HepG2 (cell line): ENCODE data around the gene WDR54. TPM values are rescaled to one million over a fixed set of nuclear protein-coding genes. Genes with fewer than 3 reads are reported as not detected.

Experiments
- CREBL2 ChIP-seq: sonication (generic); formaldehyde crosslinking; IDR thresholded peaks from 2 replicates; pipeline ENCODE4 v1.8.1; 2023; ENCODE audit warnings: missing genetic modification reagents, mild to moderate bottlenecking, borderline replicate concordance
- PCBP1 ChIP-seq: fragments of 200-400 bp; formaldehyde crosslinking; IDR thresholded peaks from 2 replicates; pipeline ENCODE4 v1.6.1; 2017; ENCODE audit warnings: mild to moderate bottlenecking, low read depth, low read length, borderline replicate concordance
- PRDM10 ChIP-seq: sonication (generic); formaldehyde crosslinking; IDR thresholded peaks from 2 replicates; pipeline ENCODE4 v1.4.0; 2020; ENCODE audit warnings: low read depth, missing genetic modification reagents
- REXO4 ChIP-seq: sonication (generic); formaldehyde crosslinking; IDR thresholded peaks from 2 replicates; pipeline ENCODE4 v1.8.0; 2022; ENCODE audit warnings: missing genetic modification reagents, mild to moderate bottlenecking, borderline replicate concordance
- SMAD9 ChIP-seq: sonication (generic); formaldehyde crosslinking; IDR thresholded peaks from 2 replicates; pipeline ENCODE4 v1.5.1; 2020; ENCODE audit warnings: mild to moderate bottlenecking, missing genetic modification reagents
- SMC3 ChIP-seq: IDR thresholded peaks from 2 replicates; pipeline ENCODE4 v1.6.1; 2011; ENCODE audit warnings: low read length, improper control_type of control experiment
- SOX5 ChIP-seq: IDR thresholded peaks from 2 replicates; pipeline ENCODE4 v1.6.1; 2016; ENCODE audit warnings: borderline replicate concordance
- SRY ChIP-seq: sonication (generic); formaldehyde crosslinking; IDR thresholded peaks from 2 replicates; pipeline ENCODE4 v1.8.0; 2022; ENCODE audit warnings: mild to moderate bottlenecking, missing genetic modification reagents
- ZNF230 ChIP-seq: sonication (generic); formaldehyde crosslinking; IDR thresholded peaks from 2 replicates; pipeline ENCODE4 v1.4.0; 2020; ENCODE audit warnings: mild to moderate bottlenecking, missing genetic modification reagents
- ZNF501 ChIP-seq: sonication (generic); formaldehyde crosslinking; IDR thresholded peaks from 2 replicates; pipeline ENCODE4 v1.5.1; 2020; ENCODE audit warnings: mild to moderate bottlenecking, moderate library complexity, missing genetic modification reagents
- ZNF546 ChIP-seq: sonication (generic); formaldehyde crosslinking; conservative IDR thresholded peaks from 2 replicates; pipeline ENCODE4 v1.8.1; 2023; ENCODE audit warnings: mild to moderate bottlenecking, missing genetic modification reagents
- ZNF766 ChIP-seq: sonication (generic); formaldehyde crosslinking; IDR thresholded peaks from 2 replicates; pipeline ENCODE4 v1.5.0; 2020; ENCODE audit warnings: missing genetic modification reagents, borderline replicate concordance
- ZNF788 ChIP-seq: sonication (generic); formaldehyde crosslinking; IDR thresholded peaks from 2 replicates; pipeline ENCODE4 v1.5.0; 2020; ENCODE audit warnings: mild to moderate bottlenecking, missing genetic modification reagents, borderline replicate concordance
- ZNF839 ChIP-seq: sonication (generic); formaldehyde crosslinking; IDR thresholded peaks from 2 replicates; pipeline ENCODE4 v1.4.0; 2020; ENCODE audit warnings: missing genetic modification reagents, mild to moderate bottlenecking, borderline replicate concordance
- polyA plus RNA-seq, 8 experiments: library from polyadenylated mRNA; depleted of rRNA in 3 of 8; stranded (reverse) in 7 of 8; unstranded in 1 of 8; fragments of >200 nt; fragmentation: Illumina TruSeq in 4 of 8; extraction: Trizol in 4 of 8; gene quantifications; 2 replicates each; pipeline versions ENCODE4 v1.2.1 to v1.2.3, GENCODE V29; 2011 to 2016; ENCODE audit warnings: low read depth in 4 of 8, missing spikeins in 1 of 8, mixed read lengths in 1 of 8; ENCODE audit not compliant: insufficient read depth in 1 of 8
- total RNA-seq, 5 experiments: library from RNA; depleted of rRNA; stranded (reverse); fragments of >200 nt; fragmentation: Illumina TruSeq; extraction: Trizol; gene quantifications; 2 replicates each; pipeline ENCODE4 v1.2.3, GENCODE V29; 2016; ENCODE audit warnings: low read depth in 1 of 5
- TF ChIP-seq, protein P1 (sequence below): sonication (generic); formaldehyde crosslinking; IDR thresholded peaks from 2 replicates; pipeline ENCODE4 v1.5.1; 2020; ENCODE audit warnings: mild to moderate bottlenecking, missing genetic modification reagents, borderline replicate concordance
- TF ChIP-seq, protein P2 (sequence below): sonication (generic); formaldehyde crosslinking; IDR thresholded peaks from 2 replicates; pipeline ENCODE4 v1.5.1; 2020; ENCODE audit warnings: mild to moderate bottlenecking, moderate library complexity, missing genetic modification reagents
- TF ChIP-seq, protein P3 (sequence below): sonication (generic); formaldehyde crosslinking; IDR thresholded peaks from 2 replicates; pipeline ENCODE4 v1.9.0; 2021; ENCODE audit warnings: missing genetic modification reagents, mild to moderate bottlenecking, borderline replicate concordance
- TF ChIP-seq, protein P4 (sequence below): sonication (generic); formaldehyde crosslinking; IDR thresholded peaks from 2 replicates; pipeline ENCODE4 v1.9.0; 2021; ENCODE audit warnings: missing genetic modification reagents, mild to moderate bottlenecking, borderline replicate concordance

WDR54 gene
- total and polyA plus RNA-seq, 2 of the 13 experiments (the other 11 are each of a cell fraction or from before 2014, with no cell fraction given) = 2.0 to 17.3 TPM

DNA sequence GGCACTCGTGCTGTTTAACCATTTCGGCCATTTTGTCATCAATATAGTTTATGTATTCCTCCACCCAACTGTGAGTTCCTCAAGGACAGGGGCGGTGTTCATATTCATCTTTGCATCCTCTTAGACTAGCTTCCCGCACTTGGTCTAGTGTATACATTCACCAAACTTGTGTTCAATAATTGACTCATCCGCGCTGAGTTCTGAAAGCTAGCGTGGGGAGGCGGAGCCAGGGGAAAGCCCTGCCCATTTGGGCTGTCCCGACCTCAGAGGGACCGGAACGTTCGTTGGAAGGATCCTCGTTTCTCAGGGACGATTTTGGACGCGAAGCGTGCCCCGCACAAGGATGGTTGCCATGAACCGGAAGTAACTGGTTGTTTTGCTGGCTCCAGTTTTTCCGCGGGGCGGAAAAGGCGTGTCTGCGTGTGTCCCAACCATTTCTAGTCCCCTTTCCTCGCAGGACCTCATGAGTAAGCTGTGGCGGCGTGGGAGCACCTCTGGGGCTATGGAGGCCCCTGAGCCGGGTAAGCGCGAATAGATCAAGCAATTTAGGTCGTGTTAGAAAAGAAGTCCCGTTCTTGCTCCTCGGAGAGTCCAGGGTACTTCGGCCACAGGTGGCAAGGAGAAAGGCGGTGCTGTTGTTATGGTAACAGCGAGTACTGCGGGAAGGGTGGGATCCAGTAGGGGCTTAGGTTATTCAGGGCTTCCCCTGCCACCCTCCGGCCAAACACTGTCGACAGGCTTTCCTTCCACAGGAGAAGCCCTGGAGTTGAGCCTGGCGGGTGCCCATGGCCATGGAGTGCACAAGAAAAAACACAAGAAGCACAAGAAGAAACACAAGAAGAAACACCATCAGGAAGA lies 33.4 kb downstream of the WDR54 start, which contains the start of gene INO80B (continued):
- TF ChIP-seq, protein P1, sequence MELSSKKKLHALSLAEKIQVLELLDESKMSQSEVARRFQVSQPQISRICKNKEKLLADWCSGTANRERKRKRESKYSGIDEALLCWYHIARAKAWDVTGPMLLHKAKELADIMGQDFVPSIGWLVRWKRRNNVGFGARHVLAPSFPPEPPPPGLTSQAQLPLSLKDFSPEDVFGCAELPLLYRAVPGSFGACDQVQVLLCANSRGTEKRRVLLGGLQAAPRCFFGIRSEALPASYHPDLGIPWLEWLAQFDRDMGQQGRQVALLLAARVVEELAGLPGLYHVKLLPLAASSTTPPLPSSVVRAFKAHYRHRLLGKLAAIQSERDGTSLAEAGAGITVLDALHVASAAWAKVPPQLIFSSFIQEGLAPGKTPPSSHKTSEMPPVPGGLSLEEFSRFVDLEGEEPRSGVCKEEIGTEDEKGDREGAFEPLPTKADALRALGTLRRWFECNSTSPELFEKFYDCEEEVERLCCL = 0 out of 2 replicates have a peak, but pooled peaks have one; percentile 5
- TF ChIP-seq ZNF501 (CRISPR knock-in tag) (peak; percentile 99), PCBP1 (peak; percentile 90; the same call in 1 of the 2 replicates), SRY (peak; percentile 74), ZNF788 (CRISPR knock-in tag) (peak; percentile 99), ZNF230 (CRISPR knock-in tag) (peak; percentile 84; the same call in 1 of the 2 replicates), CREBL2 (CRISPR knock-in tag) (no peak), SOX5 (CRISPR knock-in tag) (peak; percentile 79), PRDM10 (peak; percentile 92), SMAD9 (CRISPR knock-in tag) (peak; percentile 36; the same call in 1 of the 2 replicates), ZNF546 (CRISPR knock-in tag) (no peak), ZNF766 (CRISPR knock-in tag) (peak; percentile 26; the same call in 1 of the 2 replicates), SMC3 (peak; percentile 45), REXO4 (CRISPR knock-in tag) (no peak), ZNF839 (peak; percentile 90; the same call in 1 of the 2 replicates)
- TF ChIP-seq, protein P2, sequence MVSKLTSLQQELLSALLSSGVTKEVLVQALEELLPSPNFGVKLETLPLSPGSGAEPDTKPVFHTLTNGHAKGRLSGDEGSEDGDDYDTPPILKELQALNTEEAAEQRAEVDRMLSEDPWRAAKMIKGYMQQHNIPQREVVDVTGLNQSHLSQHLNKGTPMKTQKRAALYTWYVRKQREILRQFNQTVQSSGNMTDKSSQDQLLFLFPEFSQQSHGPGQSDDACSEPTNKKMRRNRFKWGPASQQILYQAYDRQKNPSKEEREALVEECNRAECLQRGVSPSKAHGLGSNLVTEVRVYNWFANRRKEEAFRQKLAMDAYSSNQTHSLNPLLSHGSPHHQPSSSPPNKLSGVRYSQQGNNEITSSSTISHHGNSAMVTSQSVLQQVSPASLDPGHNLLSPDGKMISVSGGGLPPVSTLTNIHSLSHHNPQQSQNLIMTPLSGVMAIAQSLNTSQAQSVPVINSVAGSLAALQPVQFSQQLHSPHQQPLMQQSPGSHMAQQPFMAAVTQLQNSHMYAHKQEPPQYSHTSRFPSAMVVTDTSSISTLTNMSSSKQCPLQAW = peak; percentile 98
- TF ChIP-seq, protein P3, sequence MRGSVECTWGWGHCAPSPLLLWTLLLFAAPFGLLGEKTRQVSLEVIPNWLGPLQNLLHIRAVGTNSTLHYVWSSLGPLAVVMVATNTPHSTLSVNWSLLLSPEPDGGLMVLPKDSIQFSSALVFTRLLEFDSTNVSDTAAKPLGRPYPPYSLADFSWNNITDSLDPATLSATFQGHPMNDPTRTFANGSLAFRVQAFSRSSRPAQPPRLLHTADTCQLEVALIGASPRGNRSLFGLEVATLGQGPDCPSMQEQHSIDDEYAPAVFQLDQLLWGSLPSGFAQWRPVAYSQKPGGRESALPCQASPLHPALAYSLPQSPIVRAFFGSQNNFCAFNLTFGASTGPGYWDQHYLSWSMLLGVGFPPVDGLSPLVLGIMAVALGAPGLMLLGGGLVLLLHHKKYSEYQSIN (CRISPR knock-in tag) = no peak
- TF ChIP-seq, protein P4, sequence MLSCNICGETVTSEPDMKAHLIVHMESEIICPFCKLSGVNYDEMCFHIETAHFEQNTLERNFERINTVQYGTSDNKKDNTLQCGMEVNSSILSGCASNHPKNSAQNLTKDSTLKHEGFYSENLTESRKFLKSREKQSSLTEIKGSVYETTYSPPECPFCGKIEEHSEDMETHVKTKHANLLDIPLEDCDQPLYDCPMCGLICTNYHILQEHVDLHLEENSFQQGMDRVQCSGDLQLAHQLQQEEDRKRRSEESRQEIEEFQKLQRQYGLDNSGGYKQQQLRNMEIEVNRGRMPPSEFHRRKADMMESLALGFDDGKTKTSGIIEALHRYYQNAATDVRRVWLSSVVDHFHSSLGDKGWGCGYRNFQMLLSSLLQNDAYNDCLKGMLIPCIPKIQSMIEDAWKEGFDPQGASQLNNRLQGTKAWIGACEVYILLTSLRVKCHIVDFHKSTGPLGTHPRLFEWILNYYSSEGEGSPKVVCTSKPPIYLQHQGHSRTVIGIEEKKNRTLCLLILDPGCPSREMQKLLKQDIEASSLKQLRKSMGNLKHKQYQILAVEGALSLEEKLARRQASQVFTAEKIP = no peak
